CD4-positive, alpha-beta T cell treated with Interleukin-2 at 100 ng/mL for 4 hours (primary cell): ENCODE results near the gene TAF8.
A peak's percentile ranks its signal among the peaks of the same experiment; 100 is the strongest.

Experiments used
- DNase-seq: peaks from one replicate; pipeline ENCODE4 v3.0.0-alpha.2; 2020; ENCODE audit warnings: low spot score

The TAF8 gene

GRCh38 chr6:42100029-42100901 is 49.9 kb downstream of the TAF8 start:
- no peak for DNase-seq

DNA sequence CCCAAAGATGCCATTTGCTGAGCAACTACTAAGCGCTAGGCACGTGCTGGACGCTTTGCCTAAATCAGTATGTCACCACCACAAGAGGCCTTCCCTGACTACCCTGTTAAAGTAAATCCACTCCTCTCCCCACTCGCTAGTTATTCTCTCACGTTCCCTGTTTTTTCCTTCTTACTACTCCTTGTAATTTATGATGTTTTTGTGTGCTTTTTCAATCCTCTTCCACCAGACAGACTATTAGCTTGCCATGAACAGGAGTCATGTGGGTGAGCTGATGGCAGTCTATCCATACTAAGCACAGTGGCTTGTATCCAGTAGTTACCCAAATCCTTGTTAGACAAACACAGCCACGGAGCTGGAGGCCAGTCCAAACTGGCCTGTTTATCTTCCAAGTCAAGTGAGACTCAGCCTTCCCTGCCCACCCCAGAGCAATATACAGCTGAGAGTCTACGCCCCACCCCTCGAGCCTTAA is 50.9 kb downstream of the TAF8 start:
- DNase-seq, result no peak

- no peak for DNase-seq
These were observed 52.9 kb downstream of the TAF8 start for GRCh38 chr6:42103216-42103615.

GRCh38 chr6:42103753-42104094 is 53.4 kb downstream of the TAF8 start:
- DNase-seq, result no peak

- peak; percentile 69 for DNase-seq
These were observed 53.9 kb downstream of the TAF8 start for GRCh38 chr6:42104095-42104803.

DNA sequence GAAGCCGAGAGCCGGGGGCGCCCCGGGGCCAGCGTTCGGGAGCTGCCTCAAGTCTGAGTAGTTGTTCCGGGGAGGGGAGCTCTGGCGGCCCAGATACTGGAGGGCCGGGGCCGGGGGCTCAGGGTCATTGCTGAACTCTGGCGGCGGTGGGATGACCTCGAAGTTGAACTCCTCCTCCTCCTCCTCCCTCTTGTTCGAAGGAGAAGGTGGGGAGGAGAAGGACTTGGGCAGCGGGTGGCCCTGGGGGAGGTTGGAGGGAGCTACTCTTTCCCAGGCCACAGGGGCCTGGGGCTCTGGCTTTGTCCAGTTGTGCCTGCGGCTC is 54.4 kb downstream of the TAF8 start:
- DNase-seq, result no peak

GRCh38 chr6:42105156-42105648 is 54.9 kb downstream of the TAF8 start:
- no peak for DNase-seq

DNA sequence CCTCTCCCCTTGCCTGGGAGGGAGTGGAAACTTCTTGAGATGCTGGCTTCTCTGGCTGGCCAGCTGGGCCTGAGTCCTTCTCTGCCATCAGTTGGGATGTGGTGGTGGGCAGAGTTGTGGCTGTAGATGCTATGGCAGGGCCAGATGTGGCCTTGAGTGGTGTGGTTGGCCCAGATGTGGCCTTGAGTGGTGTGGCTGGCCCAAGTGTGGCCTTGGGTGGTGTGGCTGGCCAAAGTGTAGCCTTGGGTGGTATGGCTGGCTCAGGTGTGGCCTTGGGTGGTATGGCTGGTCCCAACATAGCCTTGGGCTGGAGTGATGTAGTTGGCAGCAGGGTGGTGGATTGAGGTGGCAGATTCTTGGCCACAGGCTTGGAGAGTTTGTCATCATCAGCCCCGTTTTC is 55.4 kb downstream of the TAF8 start:
- DNase-seq, result no peak

GRCh38 chr6:42106112-42107023 is 56.0 kb downstream of the TAF8 start:
- DNase-seq, result no peak

GRCh38 chr6:42108071-42108470 is 57.7 kb downstream of the TAF8 start:
- DNase-seq, result no peak

DNA sequence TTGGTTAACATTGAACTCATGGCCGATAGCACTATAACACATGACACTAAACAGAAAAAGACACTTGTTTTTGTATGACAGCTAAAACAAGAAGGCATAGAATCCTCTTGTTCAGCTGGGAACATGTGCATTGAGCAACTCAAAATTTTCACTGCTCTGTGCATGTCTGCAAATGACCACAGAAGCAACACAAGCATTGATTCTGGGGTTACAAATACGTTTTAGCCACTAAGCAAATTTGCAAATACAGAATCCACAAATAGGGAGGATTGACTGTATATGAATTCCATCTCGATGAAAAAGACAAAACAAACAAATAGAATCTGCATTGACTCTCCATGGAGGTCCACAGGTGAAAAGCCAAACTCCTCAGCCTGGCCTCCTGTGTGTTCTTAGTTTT is 60.4 kb downstream of the TAF8 start:
- DNase-seq, result no peak

- no peak for DNase-seq
These were observed 62.0 kb downstream of the TAF8 start for GRCh38 chr6:42112351-42112750.

GRCh38 chr6:42113936-42114636 is 63.8 kb downstream of the TAF8 start:
- no peak for DNase-seq

DNA sequence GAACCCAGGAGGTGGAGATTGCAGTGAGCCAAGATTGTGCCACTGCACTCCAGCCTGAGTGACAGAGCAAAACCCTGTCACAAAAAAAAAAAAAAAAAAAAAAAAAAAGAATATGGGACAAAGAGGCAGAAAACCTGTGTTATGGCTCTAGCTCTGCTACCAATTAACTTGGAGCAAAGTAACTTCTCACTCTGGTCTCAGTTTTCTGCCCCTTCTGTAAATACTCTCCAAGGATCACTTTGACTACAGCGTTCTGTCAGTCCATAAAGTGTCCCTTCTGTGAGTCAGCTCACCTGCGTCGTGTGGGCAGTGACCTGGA is 67.5 kb downstream of the TAF8 start:
- no peak for DNase-seq

- DNase-seq, result no peak
These were observed 68.1 kb downstream of the TAF8 start for GRCh38 chr6:42118162-42119001.

DNA sequence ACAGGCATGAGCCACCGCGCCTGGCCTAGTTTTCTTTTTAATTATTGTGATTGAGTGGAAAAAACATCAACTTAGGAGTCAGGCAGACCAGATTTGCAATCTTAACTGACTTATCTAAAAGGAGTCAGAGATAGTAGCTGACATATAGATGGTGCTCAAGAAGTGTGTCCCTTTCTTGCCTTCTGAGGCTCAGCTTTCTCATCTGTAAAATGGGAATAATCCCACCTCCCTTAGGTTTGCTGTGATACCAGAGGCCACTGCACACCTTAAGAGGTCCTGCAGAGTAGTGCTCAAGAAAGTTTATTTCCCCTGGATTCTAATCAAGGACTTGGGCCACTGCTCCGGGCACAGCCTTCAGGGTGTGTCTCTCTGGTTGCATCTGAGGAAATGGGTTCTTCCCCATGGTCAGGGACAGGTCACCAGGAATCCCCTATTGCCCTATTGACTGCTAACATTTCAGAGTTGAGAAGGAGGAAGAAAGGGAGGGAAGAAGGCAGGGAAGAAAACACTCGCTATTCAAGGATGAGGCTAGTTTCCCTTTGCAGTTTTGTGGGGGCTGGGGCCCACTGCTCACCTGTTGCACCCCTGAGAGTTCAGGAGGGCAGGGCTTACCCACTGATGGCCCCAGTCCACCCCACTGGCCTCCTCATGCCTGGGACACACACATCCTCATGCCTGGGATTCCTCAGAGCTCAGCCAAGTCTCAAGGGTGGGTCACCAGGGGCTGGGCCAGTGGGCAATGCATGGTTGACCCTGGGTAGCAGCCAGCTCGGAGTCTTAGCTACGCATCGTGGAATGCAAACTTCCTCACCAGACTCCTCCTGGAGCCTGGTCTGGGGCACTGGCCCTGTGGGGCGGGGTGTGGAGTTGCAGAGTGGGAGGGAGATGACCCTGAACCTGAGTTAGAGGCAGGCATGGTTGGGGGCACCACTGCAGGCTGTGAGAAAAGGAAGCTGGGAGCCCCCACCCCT is 70.9 kb downstream of the TAF8 start:
- no peak for DNase-seq

- DNase-seq, result no peak
These were observed 73.2 kb downstream of the TAF8 start for GRCh38 chr6:42123379-42124103.

DNA sequence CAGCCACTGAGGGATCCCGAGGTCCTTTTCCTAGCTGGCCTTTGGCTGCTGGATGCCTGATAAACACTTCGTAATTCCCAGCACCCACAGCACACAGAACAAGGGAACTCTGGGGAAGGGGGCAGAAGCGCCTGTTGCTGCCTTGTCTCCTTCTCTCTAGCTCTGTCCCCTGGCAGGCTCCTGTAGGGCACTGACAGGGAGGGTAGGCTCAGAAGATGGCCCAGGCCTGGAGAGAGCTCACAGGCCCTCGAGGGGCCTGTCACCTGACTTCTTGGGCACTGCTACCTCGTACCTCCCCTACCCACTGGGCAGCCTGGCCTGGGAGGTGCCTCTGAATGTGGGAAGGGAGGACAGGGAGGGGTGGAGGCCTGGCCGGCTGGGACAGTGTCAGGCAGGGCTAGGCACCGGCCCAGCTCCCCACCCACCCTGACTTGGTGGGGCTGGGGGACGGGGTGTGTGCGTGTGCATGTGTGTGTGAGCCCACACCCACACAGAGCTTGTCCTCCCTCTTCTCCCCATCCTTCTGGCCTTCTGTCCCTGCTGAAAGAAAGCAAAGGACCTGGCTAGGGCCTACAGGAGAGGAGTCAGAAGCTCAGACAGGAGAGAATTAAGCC is 74.0 kb downstream of the TAF8 start:
- DNase-seq, result no peak

GRCh38 chr6:42125231-42125630 is 74.9 kb downstream of the TAF8 start:
- DNase-seq, result no peak
